Activated CD4-positive, alpha-beta T cell treated with anti-CD3 and anti-CD28 coated beads, Interleukin-2, amount 50 U/mL, for 1 hour (primary cell): ENCODE measurements around the gene SLC6A7.
"Not testable (repeated sequence)": the region's sequence is repeated elsewhere in the genome, so short reads cannot be mapped to it uniquely, and the experiment has no call there.

ENCODE experiments used
- DNase-seq: peaks from one replicate; pipeline ENCODE4 v3.0.0-alpha.2; 2020

Gene SLC6A7

GRCh38 chr5:150223474-150223873 is 33.6 kb downstream of the SLC6A7 start:
- DNase-seq: no peak

GRCh38 chr5:150224483-150225027 is 34.7 kb downstream of the SLC6A7 start:
- DNase-seq: no peak

- DNase-seq: no peak
These were observed 37.2 kb downstream of the SLC6A7 start for GRCh38 chr5:150227036-150227435.

DNA sequence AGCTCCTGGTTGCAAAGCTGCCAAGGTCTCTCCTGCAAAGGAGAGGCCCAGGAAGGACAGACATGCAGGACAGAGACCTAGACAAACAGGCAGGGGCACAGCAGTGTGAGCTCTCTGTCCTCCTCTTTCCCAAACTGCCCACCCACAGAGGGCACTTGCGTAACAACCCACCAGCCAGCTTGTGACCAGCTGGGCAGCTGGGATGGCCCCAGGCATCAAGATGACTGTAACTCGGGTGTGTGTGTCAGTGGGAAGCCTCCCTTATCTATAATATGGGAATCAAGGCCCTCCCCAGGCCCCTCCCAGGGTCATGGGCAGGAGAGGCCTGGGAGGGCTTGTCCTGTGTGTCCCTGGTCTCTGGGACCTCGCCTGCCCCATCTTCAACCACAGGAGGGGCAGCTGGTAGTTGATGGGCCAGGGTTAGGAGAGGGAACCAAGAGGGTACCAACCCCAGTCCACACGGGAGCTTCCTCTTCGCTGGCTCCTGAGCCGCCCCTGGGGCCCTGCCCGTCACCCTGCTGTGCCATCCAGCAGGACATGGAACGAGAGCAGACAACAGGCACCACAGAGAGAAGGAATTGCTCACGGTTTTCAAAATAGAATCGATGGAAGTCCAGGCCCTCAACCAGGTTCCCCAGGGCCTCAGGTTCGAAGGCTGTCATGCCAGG is 37.9 kb downstream of the SLC6A7 start:
- DNase-seq: no peak

GRCh38 chr5:150229571-150229970 is 39.7 kb downstream of the SLC6A7 start:
- DNase-seq: no peak

DNA sequence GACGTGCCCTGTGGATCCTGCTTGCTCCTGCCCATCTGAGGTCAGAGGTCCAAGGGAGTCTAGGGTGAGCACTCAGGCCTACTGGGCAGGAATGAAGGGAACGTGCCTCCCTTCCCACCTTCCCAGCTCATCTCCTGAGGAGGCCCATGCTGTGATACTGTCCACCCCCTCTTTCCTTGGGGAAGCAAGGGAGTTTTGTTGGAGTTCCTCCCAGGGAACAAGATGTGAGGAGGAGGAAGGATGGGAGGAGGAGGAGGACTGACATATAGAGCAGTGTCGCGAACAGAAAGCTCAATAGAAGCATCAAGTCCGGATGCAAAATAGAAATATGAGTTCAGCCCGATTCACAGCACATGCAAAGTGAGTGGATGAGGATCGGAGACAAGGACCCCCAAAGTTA is 41.0 kb downstream of the SLC6A7 start:
- no peak for DNase-seq

DNA sequence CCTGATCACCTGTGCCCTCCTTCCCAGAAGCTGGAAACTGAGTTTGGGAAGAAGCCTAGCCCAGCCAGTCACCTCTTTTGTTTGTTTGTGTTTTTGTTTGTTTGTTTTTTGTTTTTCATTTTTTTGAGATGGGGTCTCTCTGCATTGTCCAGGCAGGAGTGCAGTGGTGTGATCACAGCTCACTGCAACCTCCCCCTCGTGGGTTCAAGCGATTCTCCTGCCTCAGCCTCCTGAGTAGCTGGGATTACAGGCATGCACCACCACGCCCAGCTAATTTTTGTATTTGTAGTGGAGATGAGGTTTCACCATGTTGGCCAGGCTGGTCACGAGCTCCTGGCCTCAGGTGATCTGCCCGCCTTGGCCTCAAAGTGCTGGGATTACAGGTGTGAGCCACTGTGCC is 43.8 kb downstream of the SLC6A7 start:
- DNase-seq: not testable (repeated sequence)

- no peak for DNase-seq
These were observed 45.0 kb downstream of the SLC6A7 start for GRCh38 chr5:150234576-150235499.

DNA sequence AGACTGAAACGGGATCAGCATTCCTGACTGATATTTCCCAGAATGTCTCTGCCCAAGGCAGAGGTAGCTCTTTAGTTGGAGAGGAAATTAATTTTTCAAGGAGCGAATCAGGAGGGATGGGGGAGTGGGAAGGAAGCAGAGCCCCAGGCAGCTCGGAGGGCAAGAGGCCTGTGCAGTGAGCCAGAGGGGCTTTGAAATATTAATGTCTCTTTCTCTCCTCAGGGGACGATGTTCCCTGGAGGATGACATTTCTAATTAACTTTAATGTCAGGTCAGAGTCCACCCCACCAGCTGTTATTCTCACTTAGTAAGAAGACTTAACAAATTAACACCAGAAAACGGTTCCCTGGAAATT is 45.6 kb downstream of the SLC6A7 start:
- no peak for DNase-seq

GRCh38 chr5:150236313-150236712 is 46.5 kb downstream of the SLC6A7 start:
- no peak for DNase-seq

- DNase-seq: no peak
These were observed 47.3 kb downstream of the SLC6A7 start for GRCh38 chr5:150236981-150237754.

- DNase-seq: no peak
These were observed 48.8 kb downstream of the SLC6A7 start for GRCh38 chr5:150238646-150239045.

GRCh38 chr5:150239099-150239793 is 49.4 kb downstream of the SLC6A7 start:
- DNase-seq: no peak

GRCh38 chr5:150239794-150240122 is 49.9 kb downstream of the SLC6A7 start:
- no peak for DNase-seq

DNA sequence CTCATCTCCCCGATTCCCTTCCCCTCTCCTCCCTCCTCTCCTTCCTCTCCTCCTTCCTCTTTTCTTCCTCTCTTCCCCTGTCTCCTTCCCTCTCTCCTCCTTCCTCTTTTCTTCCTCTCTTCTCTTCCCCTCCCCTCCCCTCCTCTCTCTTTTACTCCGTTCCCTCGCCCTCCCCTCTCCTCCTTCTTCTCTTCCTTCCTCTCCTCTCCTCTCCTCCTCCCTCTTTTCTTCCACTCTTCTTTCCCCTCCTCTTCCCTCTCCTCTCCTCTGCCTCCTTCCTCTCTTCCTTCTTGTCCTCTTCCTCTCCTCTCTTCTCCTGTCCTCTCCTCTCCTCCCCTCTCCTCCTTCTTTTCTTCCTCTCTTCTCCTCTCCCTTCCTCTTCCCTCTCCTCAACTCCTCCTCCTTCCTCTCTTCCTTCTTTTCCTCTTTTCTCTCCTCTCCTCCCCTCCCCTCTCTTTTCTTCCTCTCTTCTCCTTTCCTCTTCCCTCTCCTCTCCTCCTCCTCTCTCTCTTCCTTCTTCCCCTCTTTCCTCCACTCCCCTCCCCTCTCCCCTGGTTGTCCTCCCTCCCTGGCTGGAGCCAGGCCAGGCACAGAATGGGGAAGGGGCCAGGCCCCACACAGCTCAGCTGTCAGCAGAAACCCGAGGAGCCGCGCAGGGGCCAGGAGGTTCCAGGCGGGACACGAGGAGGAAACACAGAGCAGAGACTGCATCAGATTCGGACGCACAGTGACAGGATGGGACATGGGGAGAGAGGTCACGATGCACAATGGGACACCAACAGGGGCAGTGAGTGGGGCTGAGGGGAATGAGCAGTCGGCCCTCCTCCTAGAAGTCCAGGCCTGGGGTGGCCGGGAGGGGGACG is 51.7 kb downstream of the SLC6A7 start:
- no peak for DNase-seq

DNA sequence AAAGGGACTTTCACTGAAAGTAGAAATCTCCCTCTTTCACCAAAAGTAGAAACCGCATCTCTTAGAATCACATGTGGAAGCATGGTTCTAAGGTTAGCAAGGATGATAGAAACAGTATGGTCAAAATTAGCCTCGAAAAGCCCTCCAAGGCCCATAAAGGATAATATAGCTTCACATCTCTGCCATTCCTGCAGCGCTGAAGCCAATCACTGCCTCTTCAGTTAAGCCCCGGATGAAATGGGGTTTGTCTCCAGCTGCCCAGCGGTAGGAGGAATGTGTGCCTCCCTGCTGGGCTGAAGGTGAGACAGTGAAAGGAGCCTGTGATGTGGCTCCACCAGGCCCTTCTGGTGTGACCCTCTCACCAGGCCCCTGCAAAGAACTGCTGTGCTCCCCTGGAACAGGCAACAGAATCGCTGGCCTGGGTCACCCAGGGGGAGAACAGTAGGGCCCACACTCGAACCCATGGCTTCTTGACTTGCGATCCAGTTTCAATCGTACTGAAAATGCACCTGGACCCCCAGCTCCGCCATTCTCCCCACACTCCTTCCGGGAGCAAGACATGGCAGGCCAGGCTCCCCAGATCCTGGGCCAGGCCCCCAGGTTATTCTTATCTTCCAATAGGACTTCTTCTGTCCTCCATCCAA is 52.5 kb downstream of the SLC6A7 start:
- DNase-seq: no peak

DNA sequence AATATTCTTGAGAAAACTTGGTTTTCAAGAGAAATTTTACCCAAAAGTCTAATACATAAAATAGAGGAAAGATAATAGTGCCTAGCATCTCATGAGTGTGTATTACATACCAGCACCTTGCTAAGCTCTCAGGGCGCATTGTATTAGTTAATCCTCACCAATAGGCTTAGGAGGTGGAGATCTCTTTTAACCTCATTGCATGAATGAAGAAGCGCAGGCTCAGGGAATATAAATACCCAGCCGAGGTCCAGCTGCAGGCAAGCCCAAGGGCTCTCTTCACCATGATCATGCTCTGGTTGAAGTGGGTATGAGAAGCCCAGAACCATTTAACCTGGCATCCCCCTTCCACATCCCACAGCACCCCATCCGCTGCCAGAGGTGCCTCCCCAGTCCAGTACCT is 53.7 kb downstream of the SLC6A7 start:
- DNase-seq: no peak

DNA sequence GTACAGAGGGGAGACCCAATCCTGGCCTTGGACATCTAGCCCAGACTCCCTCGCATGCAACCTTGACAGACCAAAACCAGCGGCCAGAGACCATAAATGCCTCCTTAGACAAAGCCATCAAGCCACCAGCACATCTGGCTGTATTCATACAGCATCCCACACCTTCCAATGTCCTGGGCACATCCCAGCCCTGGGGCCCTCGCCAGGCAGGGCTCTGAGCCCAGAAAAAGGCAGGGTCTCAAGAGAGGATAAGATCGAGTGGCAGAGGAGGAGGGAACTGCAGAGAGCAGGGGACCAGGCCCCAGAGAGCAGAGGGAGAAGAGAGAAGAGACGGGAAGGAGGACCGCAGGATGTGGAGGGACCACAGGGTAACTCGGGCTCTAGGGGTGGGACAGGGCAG is 54.3 kb downstream of the SLC6A7 start:
- no peak for DNase-seq

DNA sequence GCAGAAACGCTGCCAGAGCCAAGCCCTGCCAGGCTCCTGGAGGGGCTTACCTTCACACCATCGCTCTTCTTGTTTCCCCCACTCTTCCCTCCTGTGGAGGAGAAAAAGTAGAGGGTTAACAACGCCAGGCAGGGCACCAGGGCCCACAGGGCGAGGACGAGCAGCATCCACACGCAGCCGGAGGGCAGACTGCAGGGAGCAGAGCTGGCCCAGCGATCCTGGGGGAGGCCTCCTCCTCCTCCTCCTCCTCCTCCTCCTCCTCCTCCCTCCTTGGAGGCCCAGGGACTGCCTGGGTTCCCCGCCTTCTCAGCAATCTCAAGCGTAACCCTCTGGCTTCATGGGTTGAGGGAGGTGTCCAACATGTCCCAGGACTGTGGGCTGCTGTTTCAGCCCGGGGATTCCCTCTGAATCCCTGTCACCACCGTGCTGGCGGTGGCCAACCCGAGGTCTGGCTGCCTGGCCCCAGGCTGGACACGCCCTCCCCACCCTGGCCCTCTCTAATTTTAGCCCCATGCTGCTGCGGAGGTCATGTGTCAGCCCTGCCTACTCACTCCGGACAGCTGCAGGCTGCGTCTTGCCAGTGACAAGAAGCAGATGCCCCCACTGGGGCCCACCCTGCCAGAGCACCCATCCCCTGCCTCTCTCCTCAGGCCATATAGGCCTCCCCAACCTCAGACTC is 55.4 kb downstream of the SLC6A7 start:
- no peak for DNase-seq

- no peak for DNase-seq
These were observed 55.9 kb downstream of the SLC6A7 start for GRCh38 chr5:150245808-150246207.

- DNase-seq: no peak
These were observed 56.6 kb downstream of the SLC6A7 start for GRCh38 chr5:150246429-150246828.
